K562 (cell line): ENCODE measurements around the gene APOLD1. TPM values are rescaled to one million over a fixed set of nuclear protein-coding genes. Genes with fewer than 3 reads are reported as not detected.
A peak's percentile ranks its signal among the peaks of the same experiment; 100 is the strongest.

Experiments used
- ATAC-seq: fragments of 200-7000 bp; cut with Tn5 transposase; 3 replicates; pipeline ENCODE4 v1.9.1; 2020; ENCODE audit warnings: moderate library complexity
- BruUV-seq: library from RNA; stranded (reverse); fragments of 400-500 nt; replicated peaks from 2 replicates; lab custom pipeline; 2021; lab: Mats Ljungman, UMichigan
- CTCF ChIA-PET: fragments of 300-600 bp; formaldehyde crosslinking; extraction: SDS; loops from one replicate; lab custom pipeline; 2021; ENCODE audit warnings: low intra/inter-chr PET ratio; lab: Yijun Ruan, JAX
- POLR2A ChIA-PET: fragments of 300-600, 350-650 bp; sonication (Branson Sonifier 250); formaldehyde crosslinking; extraction: SDS; loops from one replicate; lab custom pipeline; 2021; ENCODE audit warnings: antibody characterized with exemption, inconsistent platforms; lab: Yijun Ruan, JAX
- DNase-seq, 4 experiments: peaks; one replicate each; pipeline versions ENCODE4 v3.0.0 to v3.0.0-alpha.2; 2011 to 2018; ENCODE audit warnings: low spot score in 3 of 4, mixed read lengths in 3 of 4; ENCODE audit errors: extremely low read depth in 1 of 4
- FAIRE-seq: peaks from 2 replicates; lab custom pipeline; 2011; peaks lifted over from hg19 to GRCh38; lab: Jason Lieb, UNC
- H2AFZ ChIP-seq: 2 replicates; pipeline ENCODE4 v1.6.0; 2011; ENCODE audit warnings: low read depth, low read length, control low read depth, inconsistent platforms
- H3K27ac ChIP-seq: fragments of 200-600 bp; 3 replicates; pipeline ENCODE4 v1.8.0; 2011; ENCODE audit warnings: low read depth, mild to moderate bottlenecking, control low read depth, inconsistent platforms, low read length, moderate library complexity, mixed read lengths; ENCODE audit errors: extremely low read depth
- H3K27me3 ChIP-seq, 2 experiments: fragments of 300-600 bp in 1 of 2; 2 replicates in 1 of 2; 3 replicates in 1 of 2; pipeline versions ENCODE4 v1.6.0 to v1.8.0; 2011; ENCODE audit warnings: inconsistent platforms in 2 of 2, low read length in 2 of 2, mild to moderate bottlenecking in 1 of 2, mixed read lengths in 1 of 2, moderate library complexity in 1 of 2; ENCODE audit not compliant: control insufficient read depth in 2 of 2, insufficient read depth in 2 of 2
- H3K36me3 ChIP-seq: fragments of 300-600 bp; 3 replicates; pipeline ENCODE4 v1.8.0; 2011; ENCODE audit warnings: mild to moderate bottlenecking, low read length, inconsistent platforms; ENCODE audit not compliant: control insufficient read depth, insufficient read depth
- H3K4me1 ChIP-seq, 2 experiments: fragments of 200-600 bp in 1 of 2; replicated peaks in 1 of 2; 2 replicates in 1 of 2; 3 replicates in 1 of 2; pipeline versions ENCODE4 v1.5.1 to v1.8.0; 2011; ENCODE audit warnings: inconsistent platforms in 2 of 2, low read length in 2 of 2, mild to moderate bottlenecking in 1 of 2, mixed read lengths in 1 of 2, moderate library complexity in 1 of 2; ENCODE audit not compliant: control insufficient read depth in 2 of 2, insufficient read depth in 2 of 2
- H3K4me2 ChIP-seq: 2 replicates; pipeline ENCODE4 v1.6.1; 2011; ENCODE audit warnings: low read length, control low read depth, inconsistent platforms, mixed read lengths; ENCODE audit not compliant: insufficient read depth
- H3K4me3 ChIP-seq: fragments of 200-600 bp; sonication (generic), shearing (Covaris generic); 2 replicates; pipeline ENCODE4 v1.5.1; 2016; ENCODE audit warnings: control low read depth, inconsistent platforms
- H3K79me2 ChIP-seq: fragments of 200-600 bp; 3 replicates; pipeline ENCODE4 v1.8.0; 2011; ENCODE audit warnings: low read length, inconsistent platforms; ENCODE audit not compliant: control insufficient read depth, insufficient read depth
- H3K9ac ChIP-seq, 2 experiments: 2 replicates each; pipeline versions ENCODE4 v1.6.0 to v1.6.1; 2011; ENCODE audit warnings: low read depth in 2 of 2, low read length in 2 of 2, control low read depth in 1 of 2, inconsistent platforms in 1 of 2, mild to moderate bottlenecking in 1 of 2, mixed read lengths in 1 of 2; ENCODE audit not compliant: insufficient read depth in 1 of 2
- H3K9me1 ChIP-seq: one replicate; pipeline ENCODE4 v1.6.0; 2011; ENCODE audit warnings: inconsistent platforms, mild to moderate bottlenecking, low read length, moderate library complexity; ENCODE audit not compliant: control insufficient read depth, insufficient read depth
- H3K9me3 ChIP-seq: replicated peaks from 2 replicates; pipeline ENCODE4 v1.5.1; 2011; ENCODE audit warnings: low read depth, low read length, inconsistent platforms; ENCODE audit not compliant: control insufficient read depth, insufficient read depth
- H4K20me1 ChIP-seq: replicated peaks from 2 replicates; pipeline ENCODE4 v1.6.1; 2011; ENCODE audit warnings: low read length, inconsistent platforms, mixed read lengths; ENCODE audit not compliant: control insufficient read depth, insufficient read depth
- BHLHE40 ChIP-seq: IDR thresholded peaks from 2 replicates; pipeline ENCODE4 v1.6.1; 2011; ENCODE audit warnings: low read length, improper control_type of control experiment
- FOXP1 ChIP-seq: sonication (generic); formaldehyde crosslinking; IDR thresholded peaks from 2 replicates; pipeline ENCODE4 v1.8.0; 2022; ENCODE audit warnings: mild to moderate bottlenecking, missing genetic modification reagents
- GABPB1 ChIP-seq: sonication (generic); formaldehyde crosslinking; IDR thresholded peaks from 2 replicates; pipeline ENCODE4 v1.8.0; 2022; ENCODE audit warnings: mild to moderate bottlenecking, missing genetic modification reagents
- LEF1 ChIP-seq: fragments of 450-650 bp; IDR thresholded peaks from 2 replicates; pipeline ENCODE4 v1.6.1; 2016; ENCODE audit warnings: mild to moderate bottlenecking
- NFIC ChIP-seq: fragments of 450-650 bp; IDR thresholded peaks from 2 replicates; pipeline ENCODE4 v1.6.1; 2017; ENCODE audit warnings: mild to moderate bottlenecking, inconsistent platforms
- NFIX ChIP-seq: fragments of 250-450 bp; sonication (Bioruptor Pico); IDR thresholded peaks from 2 replicates; pipeline ENCODE4 v1.4.0; 2020; ENCODE audit warnings: low read depth, mild to moderate bottlenecking, moderate library complexity
- OTX1 ChIP-seq: fragments of 450-650 bp; formaldehyde crosslinking; IDR thresholded peaks from 2 replicates; pipeline ENCODE4 v1.4.0; 2022; ENCODE audit warnings: mild to moderate bottlenecking
- POLR3G ChIP-seq: IDR thresholded peaks from 2 replicates; pipeline ENCODE4 v1.6.1; 2011; ENCODE audit not compliant: insufficient read length, insufficient replicate concordance; ENCODE audit errors: extremely low read depth
- SETDB1 ChIP-seq: IDR thresholded peaks from one replicate; pipeline ENCODE4 v1.6.1; 2012; ENCODE audit warnings: low read length, control low read depth, inconsistent platforms
- SMARCE1 ChIP-seq: fragments of 450-650 bp; IDR thresholded peaks from 2 replicates; pipeline ENCODE4 v1.7.1; 2016; ENCODE audit warnings: mild to moderate bottlenecking
- ZBTB1 ChIP-seq: sonication (generic); formaldehyde crosslinking; IDR thresholded peaks from 2 replicates; pipeline ENCODE4 v1.8.1; 2023; ENCODE audit warnings: missing genetic modification reagents, low read depth, mild to moderate bottlenecking, borderline replicate concordance
- WGBS: fragments of 100-300 bp; shearing (Covaris generic); methylation state at CpG from one replicate; pipeline ENCODE4 v1.1.6; 2016; ENCODE audit warnings: low coverage, mixed read lengths; ENCODE audit not compliant: insufficient coverage; ENCODE audit errors: missing lambda C conversion rate; 5-methylcytosine and 5-hydroxymethylcytosine counted together
- in situ Hi-C: fragments of 300-500 bp; cut with MboI; formaldehyde crosslinking; loops from 4 replicates; pipeline ENCODE4 v1.15.0; 2018; ENCODE audit warnings: inconsistent platforms, mixed read lengths
- intact Hi-C: fragments of 100-400 bp; cut with micrococcal nuclease; formaldehyde crosslinking; loops from 2 replicates; pipeline ENCODE4 v1.14.2; 2022
- polyA plus RNA-seq, 8 experiments: library from polyadenylated mRNA; depleted of rRNA in 4 of 8; stranded (reverse) in 5 of 8; unstranded in 3 of 8; fragments of >200 nt; fragmentation: Nextera tagmentation in 2 of 8; fragmentation: Illumina TruSeq in 1 of 8; extraction: Ambion mirVana in 2 of 8; extraction: Trizol in 1 of 8; gene quantifications; 2 replicates each; pipeline versions ENCODE4 v1.2.1 to v1.2.3, GENCODE V29; 2011 to 2014; ENCODE audit warnings: inconsistent platforms in 1 of 8, missing spikeins in 1 of 8
- total RNA-seq, 7 experiments: library from RNA; depleted of rRNA in 6 of 7; stranded (reverse); fragments of >200 nt in 6 of 7; fragmentation: Illumina TruSeq in 2 of 7; extraction: Trizol in 2 of 7; gene quantifications; 2 replicates each; pipeline versions ENCODE4 v1.2.1 to v1.2.3, GENCODE V29; 2011 to 2021; ENCODE audit warnings: low replicate concordance in 1 of 7
- TF ChIP-seq, protein P1 (sequence below): fragments of 450-650 bp; IDR thresholded peaks from 2 replicates; pipeline ENCODE4 v1.6.1; 2016; ENCODE audit warnings: mild to moderate bottlenecking, moderate library complexity

The APOLD1 gene
- total and polyA plus RNA-seq, 9 of the 15 experiments (the other 6 are each of a cell fraction or from before 2014, with no cell fraction given): 0.28 to 1.1 (median 0.61) TPM

- CTCF ChIA-PET: interaction anchor here (1.1 kb wide), 1 partner anchor 11 kb away, joined by 3 read pairs; no protein-coding TSS in a partner anchor
- Histone ChIP-seq H3K27me3 (no peaks in the 10 kb centered on the region), H3K4me1 (peaks cover 6 to 22% of the 10 kb centered on the region in 2 experiments; a peak in 4 of 5 replicates), H3K9ac (no peak overlapping the region), H3K9me1 (no peaks in the 10 kb centered on the region), H3K79me2 (no peaks in the 10 kb centered on the region), H3K9me3 (no peaks in the 10 kb centered on the region), H3K4me2 (no peak overlapping the region), H4K20me1 (no peaks in the 10 kb centered on the region), H3K4me3 (no peak overlapping the region), H3K27ac (no peak overlapping the region), H3K36me3 (no peaks in the 10 kb centered on the region), H2AFZ (no peak overlapping the region)
- peak in 2 of 4 experiments; percentile 55 to 58 for DNase-seq
- peak; percentile 59 for ATAC-seq
- FAIRE-seq: peak; percentile 87
- intact Hi-C loops (no loop called here), in situ Hi-C loops (no loop called here)
- no TSS peak for BruUV-seq
- POLR2A ChIA-PET: no interaction called here
- 33% methylated on average over 4 of the region's 9 CpGs for WGBS
- TF ChIP-seq, protein P1, sequence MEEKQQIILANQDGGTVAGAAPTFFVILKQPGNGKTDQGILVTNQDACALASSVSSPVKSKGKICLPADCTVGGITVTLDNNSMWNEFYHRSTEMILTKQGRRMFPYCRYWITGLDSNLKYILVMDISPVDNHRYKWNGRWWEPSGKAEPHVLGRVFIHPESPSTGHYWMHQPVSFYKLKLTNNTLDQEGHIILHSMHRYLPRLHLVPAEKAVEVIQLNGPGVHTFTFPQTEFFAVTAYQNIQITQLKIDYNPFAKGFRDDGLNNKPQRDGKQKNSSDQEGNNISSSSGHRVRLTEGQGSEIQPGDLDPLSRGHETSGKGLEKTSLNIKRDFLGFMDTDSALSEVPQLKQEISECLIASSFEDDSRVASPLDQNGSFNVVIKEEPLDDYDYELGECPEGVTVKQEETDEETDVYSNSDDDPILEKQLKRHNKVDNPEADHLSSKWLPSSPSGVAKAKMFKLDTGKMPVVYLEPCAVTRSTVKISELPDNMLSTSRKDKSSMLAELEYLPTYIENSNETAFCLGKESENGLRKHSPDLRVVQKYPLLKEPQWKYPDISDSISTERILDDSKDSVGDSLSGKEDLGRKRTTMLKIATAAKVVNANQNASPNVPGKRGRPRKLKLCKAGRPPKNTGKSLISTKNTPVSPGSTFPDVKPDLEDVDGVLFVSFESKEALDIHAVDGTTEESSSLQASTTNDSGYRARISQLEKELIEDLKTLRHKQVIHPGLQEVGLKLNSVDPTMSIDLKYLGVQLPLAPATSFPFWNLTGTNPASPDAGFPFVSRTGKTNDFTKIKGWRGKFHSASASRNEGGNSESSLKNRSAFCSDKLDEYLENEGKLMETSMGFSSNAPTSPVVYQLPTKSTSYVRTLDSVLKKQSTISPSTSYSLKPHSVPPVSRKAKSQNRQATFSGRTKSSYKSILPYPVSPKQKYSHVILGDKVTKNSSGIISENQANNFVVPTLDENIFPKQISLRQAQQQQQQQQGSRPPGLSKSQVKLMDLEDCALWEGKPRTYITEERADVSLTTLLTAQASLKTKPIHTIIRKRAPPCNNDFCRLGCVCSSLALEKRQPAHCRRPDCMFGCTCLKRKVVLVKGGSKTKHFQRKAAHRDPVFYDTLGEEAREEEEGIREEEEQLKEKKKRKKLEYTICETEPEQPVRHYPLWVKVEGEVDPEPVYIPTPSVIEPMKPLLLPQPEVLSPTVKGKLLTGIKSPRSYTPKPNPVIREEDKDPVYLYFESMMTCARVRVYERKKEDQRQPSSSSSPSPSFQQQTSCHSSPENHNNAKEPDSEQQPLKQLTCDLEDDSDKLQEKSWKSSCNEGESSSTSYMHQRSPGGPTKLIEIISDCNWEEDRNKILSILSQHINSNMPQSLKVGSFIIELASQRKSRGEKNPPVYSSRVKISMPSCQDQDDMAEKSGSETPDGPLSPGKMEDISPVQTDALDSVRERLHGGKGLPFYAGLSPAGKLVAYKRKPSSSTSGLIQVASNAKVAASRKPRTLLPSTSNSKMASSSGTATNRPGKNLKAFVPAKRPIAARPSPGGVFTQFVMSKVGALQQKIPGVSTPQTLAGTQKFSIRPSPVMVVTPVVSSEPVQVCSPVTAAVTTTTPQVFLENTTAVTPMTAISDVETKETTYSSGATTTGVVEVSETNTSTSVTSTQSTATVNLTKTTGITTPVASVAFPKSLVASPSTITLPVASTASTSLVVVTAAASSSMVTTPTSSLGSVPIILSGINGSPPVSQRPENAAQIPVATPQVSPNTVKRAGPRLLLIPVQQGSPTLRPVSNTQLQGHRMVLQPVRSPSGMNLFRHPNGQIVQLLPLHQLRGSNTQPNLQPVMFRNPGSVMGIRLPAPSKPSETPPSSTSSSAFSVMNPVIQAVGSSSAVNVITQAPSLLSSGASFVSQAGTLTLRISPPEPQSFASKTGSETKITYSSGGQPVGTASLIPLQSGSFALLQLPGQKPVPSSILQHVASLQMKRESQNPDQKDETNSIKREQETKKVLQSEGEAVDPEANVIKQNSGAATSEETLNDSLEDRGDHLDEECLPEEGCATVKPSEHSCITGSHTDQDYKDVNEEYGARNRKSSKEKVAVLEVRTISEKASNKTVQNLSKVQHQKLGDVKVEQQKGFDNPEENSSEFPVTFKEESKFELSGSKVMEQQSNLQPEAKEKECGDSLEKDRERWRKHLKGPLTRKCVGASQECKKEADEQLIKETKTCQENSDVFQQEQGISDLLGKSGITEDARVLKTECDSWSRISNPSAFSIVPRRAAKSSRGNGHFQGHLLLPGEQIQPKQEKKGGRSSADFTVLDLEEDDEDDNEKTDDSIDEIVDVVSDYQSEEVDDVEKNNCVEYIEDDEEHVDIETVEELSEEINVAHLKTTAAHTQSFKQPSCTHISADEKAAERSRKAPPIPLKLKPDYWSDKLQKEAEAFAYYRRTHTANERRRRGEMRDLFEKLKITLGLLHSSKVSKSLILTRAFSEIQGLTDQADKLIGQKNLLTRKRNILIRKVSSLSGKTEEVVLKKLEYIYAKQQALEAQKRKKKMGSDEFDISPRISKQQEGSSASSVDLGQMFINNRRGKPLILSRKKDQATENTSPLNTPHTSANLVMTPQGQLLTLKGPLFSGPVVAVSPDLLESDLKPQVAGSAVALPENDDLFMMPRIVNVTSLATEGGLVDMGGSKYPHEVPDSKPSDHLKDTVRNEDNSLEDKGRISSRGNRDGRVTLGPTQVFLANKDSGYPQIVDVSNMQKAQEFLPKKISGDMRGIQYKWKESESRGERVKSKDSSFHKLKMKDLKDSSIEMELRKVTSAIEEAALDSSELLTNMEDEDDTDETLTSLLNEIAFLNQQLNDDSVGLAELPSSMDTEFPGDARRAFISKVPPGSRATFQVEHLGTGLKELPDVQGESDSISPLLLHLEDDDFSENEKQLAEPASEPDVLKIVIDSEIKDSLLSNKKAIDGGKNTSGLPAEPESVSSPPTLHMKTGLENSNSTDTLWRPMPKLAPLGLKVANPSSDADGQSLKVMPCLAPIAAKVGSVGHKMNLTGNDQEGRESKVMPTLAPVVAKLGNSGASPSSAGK: no peak
- TF ChIP-seq FOXP1 (no peak), NFIC (no peak), BHLHE40 (no peak), LEF1 (peak; percentile 78; the same call in 1 of the 2 replicates), SETDB1 (no peak), OTX1 (CRISPR knock-in tag) (no peak), GABPB1 (CRISPR knock-in tag) (no peak), ZBTB1 (no peak), NFIX (no peak), SMARCE1 (peak; percentile 64; the same call in 1 of the 2 replicates), POLR3G (no peak)
Measured at GRCh38 chr12:12800406-12801180, 15.1 kb downstream of the APOLD1 start.
